ENCODE data around the gene HTT.

- TF ChIP-seq CTCF (conservative IDR thresholded peaks at IDR 0.05; ENCODE audit: low read depth, low read length) (no peak), EZH2 (IDR thresholded peaks at IDR 0.05; ENCODE audit: low read length, unreplicated experiment) (no peak), EZH2phosphoT487 (IDR thresholded peaks at IDR 0.05; ENCODE audit: borderline replicate concordance, low read length) (no peak)
Observed at GRCh38 chr4:3065551-3065950, 8.9 kb upstream of the HTT start.
